GM19239 (cell line): ENCODE data around the gene PIF1.

Experiments used
- DNase-seq: peaks from one replicate; pipeline ENCODE4 v3.0.0; 2011; ENCODE audit warnings: low spot score; ENCODE audit not compliant: insufficient read length
- FAIRE-seq: peaks from 2 replicates; lab custom pipeline; 2011; peaks lifted over from hg19 to GRCh38; lab: Jason Lieb, UNC

Gene PIF1

DNA sequence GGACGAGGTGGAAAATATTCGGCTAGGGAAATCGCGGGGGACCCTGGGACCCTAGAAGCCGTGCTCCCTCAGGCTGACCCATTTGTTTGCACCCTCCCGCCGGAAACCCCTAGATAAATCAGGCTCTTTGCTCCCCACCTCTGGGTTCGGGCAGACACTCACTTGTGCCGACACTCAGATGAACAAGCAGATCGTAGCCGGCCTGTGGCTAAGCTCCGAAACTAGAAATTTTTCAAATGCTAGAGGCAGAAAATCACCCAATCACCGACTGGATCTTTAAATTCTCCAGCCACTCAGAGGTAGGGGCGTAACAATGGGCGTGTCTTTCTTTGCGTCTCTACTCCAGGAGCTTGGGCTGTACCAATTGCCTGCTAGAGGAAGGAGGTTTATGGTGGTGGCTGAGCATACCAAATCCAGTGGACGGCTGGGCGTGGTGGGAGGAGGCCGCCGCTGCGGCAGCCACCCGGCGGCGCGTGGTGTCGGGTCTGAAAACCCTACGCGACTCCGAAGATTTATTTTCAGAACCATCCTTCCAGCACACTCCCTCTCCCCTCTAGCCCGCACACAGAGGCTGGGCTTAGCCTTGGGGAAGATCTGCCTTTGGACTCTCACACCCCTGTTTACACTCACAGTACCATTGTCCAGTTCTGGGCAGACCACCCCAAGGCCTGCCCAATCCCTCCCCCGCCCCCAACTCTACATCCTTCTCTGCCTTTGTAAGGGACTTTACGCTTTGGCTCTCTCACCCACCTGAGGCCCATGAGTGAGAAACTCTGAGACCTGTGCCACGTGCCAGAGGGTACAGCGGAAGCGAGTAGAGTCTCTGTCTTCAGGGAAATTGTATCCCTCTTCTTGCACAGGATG is at the start of gene PIF1:
Gene PIF1 (minus strand): TSS at position 217 of the 864 bp plus-strand sequence. CDS start 1,312 bp downstream, outside the sequence.
- FAIRE-seq (peak; percentile 99), DNase-seq (peak; percentile 89)

DNA sequence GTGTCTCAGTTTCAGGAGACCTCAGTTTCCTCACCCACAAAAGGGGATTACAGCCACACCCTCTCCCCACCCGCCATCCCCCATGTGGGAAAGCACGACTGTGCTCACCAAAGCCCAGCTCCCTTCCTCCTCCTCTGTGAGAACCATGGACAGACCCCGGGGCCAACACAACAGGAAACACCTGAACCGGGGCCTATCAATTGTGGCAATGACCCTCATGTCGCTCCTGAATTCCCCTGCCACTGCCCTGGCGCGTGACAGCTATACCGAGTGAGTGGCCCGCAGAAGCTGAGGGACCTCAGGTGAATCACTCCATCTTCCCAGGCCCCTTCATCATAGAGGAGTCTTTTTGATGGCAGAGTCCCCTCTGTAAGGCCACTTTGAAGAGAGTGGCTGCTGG is 44.9 kb upstream of the PIF1 start:
- FAIRE-seq, result no peak
- no peak for DNase-seq

DNA sequence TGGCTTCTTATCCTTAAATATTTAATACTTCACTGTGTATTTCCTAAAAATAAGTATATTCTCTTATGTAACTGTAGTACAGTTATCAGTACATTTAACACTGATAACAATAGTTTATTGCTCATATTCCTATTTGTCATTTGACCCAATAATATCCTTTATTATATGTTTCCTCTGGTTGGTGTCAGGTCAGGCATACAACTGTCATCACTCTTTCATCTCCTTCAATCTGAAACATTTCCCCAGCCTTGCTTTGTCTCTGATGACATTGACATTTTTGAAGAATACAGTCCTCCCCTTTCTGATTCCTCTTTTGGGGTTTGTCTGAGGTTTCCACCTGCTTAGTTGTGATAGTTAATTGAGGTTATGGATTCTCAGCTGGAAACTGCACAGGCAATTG is 44.1 kb upstream of the PIF1 start:
- FAIRE-seq, result no peak
- no peak for DNase-seq

GRCh38 chr15:64865998-64866520 is 40.6 kb upstream of the PIF1 start:
- FAIRE-seq (no peak), DNase-seq (no peak)

DNA sequence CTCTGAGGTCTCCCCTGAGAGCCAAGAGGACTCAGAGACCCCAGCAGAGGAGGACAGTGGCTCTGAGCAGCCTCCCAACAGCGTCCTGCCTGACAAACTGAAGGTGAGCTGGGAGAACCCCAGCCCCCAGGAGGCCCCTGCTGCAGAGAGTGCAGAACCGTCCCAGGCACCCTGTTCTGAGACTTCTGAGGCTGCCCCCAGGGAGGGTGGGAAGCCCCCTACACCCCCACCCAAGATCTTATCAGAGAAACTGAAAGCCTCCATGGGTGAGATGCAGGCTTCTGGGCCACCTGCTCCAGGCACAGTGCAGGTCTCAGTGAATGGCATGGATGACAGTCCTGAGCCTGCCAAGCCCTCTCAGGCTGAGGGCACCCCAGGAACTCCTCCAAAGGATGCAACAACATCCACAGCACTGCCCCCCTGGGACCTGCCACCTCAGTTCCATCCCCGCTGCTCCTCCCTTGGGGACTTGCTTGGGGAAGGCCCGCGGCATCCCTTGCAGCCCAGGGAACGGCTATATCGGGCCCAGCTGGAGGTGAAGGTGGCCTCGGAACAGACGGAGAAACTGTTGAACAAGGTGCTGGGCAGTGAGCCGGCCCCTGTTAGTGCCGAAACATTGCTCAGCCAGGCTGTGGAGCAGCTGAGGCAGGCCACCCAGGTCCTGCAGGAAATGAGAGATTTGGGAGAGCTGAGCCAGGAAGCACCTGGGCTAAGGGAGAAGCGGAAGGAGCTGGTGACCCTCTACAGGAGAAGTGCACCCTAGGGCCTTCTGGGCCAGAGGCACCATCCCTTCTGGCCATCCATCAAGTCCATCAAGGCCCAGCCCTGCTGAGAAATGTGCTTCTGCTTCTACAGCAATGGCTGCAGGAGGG is 39.9 kb upstream of the PIF1 start:
- DNase-seq (no peak), FAIRE-seq (peak; percentile 54)

DNA sequence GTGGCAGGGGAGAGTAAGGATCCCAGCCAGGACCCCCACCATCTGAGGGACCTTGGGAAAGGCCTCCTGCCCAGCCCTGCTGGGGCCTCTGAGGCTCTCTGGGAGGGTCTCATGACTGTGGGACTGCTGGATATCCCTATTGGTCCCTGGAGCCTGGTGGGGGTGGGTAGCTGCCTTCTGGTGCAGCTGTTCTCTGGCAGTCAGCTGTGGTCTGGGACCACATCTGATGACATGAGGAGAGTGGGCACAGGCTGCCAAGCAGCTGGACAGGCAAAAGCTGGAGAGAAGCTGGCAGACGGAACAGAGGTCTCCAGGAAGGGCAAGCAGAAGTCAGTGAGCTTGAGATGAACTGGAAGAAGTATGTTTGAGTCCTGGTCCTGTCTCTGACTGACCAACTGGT is 38.6 kb upstream of the PIF1 start:
- DNase-seq (no peak), FAIRE-seq (no peak)

- no peak for DNase-seq
- FAIRE-seq, result no peak
Measured at GRCh38 chr15:64862408-64862807, 37.0 kb upstream of the PIF1 start.

GRCh38 chr15:64861960-64862359 is 36.5 kb upstream of the PIF1 start:
- DNase-seq, result no peak
- FAIRE-seq, result no peak

DNA sequence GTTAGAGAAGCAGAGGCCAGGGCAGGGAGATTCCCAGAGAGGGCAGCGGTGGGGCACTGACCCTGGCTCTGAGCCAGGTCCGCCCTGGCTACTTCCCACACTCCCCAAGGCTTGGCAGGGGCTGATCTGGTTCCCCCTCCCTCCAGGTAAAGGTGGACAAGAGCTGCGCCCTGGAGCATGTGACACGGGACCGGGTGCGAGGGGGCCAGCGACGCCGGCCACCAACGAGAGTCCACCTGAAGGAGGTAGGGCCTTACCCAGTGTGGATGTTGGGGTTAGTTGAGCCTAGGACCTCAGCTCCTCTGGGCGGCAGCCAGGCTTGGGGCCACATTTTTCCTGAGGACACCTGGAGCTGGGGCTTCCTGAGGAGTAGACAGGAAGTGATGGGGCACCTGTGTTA is 35.9 kb upstream of the PIF1 start:
- FAIRE-seq, result no peak
- DNase-seq, result no peak

- FAIRE-seq (no peak), DNase-seq (no peak)
Measured at GRCh38 chr15:64859226-64859625, 33.8 kb upstream of the PIF1 start.

DNA sequence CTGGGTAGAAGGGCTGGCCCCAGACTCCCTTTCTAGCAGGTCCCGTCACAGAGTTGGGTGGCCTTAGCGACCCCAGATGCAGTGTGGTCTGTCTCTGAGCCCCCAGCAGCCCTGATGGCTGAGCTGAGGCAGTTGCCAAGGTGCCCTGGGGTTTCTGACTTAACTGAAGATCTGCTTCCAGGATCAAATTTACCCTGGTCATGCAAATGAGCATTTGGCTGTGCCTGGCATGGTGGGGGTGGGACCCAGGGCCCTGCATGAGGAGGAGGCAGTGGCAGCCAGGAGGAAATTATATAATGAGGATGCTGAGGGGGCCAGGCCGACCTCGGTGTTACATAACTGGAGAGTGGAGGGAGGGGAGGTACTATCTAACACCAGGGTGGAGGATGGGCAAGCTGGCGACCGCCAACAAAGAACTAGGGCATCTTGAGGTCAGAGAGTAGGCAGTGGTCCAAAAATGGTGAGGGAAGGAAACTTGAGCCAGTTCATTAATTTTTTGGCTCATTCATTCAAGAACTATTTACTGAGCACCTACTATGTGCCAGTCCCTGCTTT is 32.7 kb upstream of the PIF1 start:
- FAIRE-seq (no peak), DNase-seq (no peak)

GRCh38 chr15:64857421-64857820 is 32.0 kb upstream of the PIF1 start:
- DNase-seq (no peak), FAIRE-seq (no peak)

- DNase-seq (no peak), FAIRE-seq (no peak)
Measured at GRCh38 chr15:64856429-64857145, 31.1 kb upstream of the PIF1 start.

- FAIRE-seq (no peak), DNase-seq (no peak)
Measured at GRCh38 chr15:64855205-64855975, 29.9 kb upstream of the PIF1 start.

DNA sequence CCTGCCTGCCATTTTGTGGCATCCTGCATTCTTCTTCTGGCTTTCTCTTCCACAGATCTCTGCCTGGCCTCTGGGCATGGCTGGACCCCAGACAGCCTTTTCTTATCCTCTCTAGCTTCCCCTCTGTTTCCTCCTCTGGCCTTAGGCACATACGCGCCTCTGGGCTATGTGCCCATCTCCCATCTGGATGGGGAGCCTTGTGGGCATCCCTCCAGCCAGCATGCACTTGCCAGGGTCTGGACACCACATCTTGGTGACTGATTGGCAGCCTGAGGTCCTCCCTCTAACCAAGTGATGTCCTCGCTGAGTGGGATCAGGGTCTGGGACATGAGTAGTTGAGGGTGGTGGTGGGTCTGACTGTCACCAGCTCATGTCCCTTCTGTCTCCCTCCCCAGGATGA is 29.1 kb upstream of the PIF1 start:
- FAIRE-seq (no peak), DNase-seq (no peak)

GRCh38 chr15:64854041-64854440 is 28.6 kb upstream of the PIF1 start:
- DNase-seq (no peak), FAIRE-seq (no peak)

- FAIRE-seq, result no peak
- DNase-seq, result no peak
Measured at GRCh38 chr15:64851503-64851840, 26.0 kb upstream of the PIF1 start.

- DNase-seq (no peak), FAIRE-seq (no peak)
Measured at GRCh38 chr15:64850778-64851502, 25.5 kb upstream of the PIF1 start.
